ENCODE results near the gene USP37.
A peak's percentile ranks its signal among the peaks of the same experiment; 100 is the strongest.

USP37 gene

GRCh38 chr2:218569661-218570500 is 1.7 kb upstream of the USP37 start:
- H3K4me3 ChIP-seq (ENCODE audit: low read depth, low read length): peak overlapping the region; percentile 93
- DNase-seq (ENCODE audit: low read depth, low spot score): peak; percentile 55
- TF ChIP-seq, protein P1, sequence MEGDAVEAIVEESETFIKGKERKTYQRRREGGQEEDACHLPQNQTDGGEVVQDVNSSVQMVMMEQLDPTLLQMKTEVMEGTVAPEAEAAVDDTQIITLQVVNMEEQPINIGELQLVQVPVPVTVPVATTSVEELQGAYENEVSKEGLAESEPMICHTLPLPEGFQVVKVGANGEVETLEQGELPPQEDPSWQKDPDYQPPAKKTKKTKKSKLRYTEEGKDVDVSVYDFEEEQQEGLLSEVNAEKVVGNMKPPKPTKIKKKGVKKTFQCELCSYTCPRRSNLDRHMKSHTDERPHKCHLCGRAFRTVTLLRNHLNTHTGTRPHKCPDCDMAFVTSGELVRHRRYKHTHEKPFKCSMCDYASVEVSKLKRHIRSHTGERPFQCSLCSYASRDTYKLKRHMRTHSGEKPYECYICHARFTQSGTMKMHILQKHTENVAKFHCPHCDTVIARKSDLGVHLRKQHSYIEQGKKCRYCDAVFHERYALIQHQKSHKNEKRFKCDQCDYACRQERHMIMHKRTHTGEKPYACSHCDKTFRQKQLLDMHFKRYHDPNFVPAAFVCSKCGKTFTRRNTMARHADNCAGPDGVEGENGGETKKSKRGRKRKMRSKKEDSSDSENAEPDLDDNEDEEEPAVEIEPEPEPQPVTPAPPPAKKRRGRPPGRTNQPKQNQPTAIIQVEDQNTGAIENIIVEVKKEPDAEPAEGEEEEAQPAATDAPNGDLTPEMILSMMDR (IDR thresholded peaks at IDR 0.05; ENCODE audit: low read depth, low read length): no peak
- in situ Hi-C loops (cut with HindIII; ENCODE audit: low sequenced_read_pairs): no loop called here

DNA sequence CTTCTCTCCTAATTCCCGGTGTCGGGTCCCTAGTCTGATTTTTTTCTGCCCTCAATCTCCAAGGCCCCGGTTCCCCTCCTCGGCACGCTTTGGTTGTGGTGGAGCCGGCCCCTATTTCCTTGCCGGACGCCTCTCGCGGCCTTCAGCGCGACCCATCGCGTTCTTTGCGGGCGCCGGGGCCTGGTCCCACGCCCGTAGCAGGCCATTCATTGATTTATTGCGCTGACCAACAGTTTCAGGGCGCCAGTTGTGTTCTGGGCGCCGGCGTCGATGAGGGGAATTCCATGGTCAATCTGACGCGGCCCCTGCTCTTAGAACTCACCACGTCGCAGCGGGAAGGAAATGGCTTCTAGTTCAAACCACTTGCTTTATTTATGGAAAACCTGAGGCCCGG is 884 bp upstream of the USP37 start:
- DNase-seq (ENCODE audit: low read depth, low spot score): peak; percentile 83
- TF ChIP-seq, protein P1 (IDR thresholded peaks at IDR 0.05; ENCODE audit: low read depth, low read length): no peak
- H3K4me3 ChIP-seq (ENCODE audit: low read depth, low read length): peak overlapping the region; percentile 93
- in situ Hi-C loops (cut with HindIII; ENCODE audit: low sequenced_read_pairs): no loop called here

DNA sequence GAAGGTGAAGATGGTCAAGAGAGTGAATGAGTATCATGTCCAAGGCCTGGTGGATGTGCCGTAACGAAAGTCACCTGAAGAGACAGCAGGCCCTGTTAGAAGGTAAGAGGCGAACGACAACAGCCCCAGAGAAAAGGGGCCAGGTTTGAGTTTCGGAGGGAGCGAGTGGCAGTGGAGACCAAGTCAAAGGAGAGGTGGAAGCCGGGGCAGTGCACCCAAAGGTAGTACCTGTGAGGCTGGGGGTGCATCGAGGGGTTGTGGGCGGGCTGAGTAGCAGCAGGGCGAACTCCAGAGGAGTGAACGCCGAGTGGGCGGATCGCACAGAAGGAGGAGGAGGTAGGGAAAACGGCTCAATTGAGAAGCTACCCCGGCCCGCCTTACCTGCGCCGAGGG is 358 bp downstream of the USP37 start:
- TF ChIP-seq, protein P1 (IDR thresholded peaks at IDR 0.05; ENCODE audit: low read depth, low read length): no peak
- DNase-seq (ENCODE audit: low read depth, low spot score): no peak
- H3K4me3 ChIP-seq (ENCODE audit: low read depth, low read length): peak overlapping the region; percentile 93
- in situ Hi-C loops (cut with HindIII; ENCODE audit: low sequenced_read_pairs): no loop called here

- no peak for DNase-seq (ENCODE audit: low read depth, low spot score)
- TF ChIP-seq, protein P1 (IDR thresholded peaks at IDR 0.05; ENCODE audit: low read depth, low read length): no peak
- H3K4me3 ChIP-seq (ENCODE audit: low read depth, low read length): no peak overlapping the region
- in situ Hi-C loops (cut with HindIII; ENCODE audit: low sequenced_read_pairs): no loop called here
These were observed 1.9 kb downstream of the USP37 start for GRCh38 chr2:218566296-218566695.

DNA sequence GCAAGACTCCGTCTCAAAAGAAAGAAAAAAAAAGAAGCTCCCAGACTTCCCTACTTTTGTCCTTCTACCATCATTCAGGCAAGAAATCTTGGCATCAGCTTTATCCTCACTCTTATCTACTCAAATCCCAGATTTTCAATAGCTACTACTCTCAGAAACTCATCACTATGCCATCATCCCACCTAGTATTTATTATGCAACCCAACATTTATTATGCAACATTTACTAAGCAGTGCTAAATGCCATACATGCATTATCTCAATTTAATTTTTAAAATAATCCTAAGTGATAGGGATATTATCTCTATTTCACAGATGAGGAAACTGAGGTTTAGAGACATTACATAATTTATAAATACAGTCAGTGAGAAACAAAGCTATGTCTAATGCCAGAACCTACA is 4.1 kb downstream of the USP37 start:
- no peak overlapping the region for H3K4me3 ChIP-seq (ENCODE audit: low read depth, low read length)
- TF ChIP-seq, protein P1 (IDR thresholded peaks at IDR 0.05; ENCODE audit: low read depth, low read length): no peak
- in situ Hi-C loops (cut with HindIII; ENCODE audit: low sequenced_read_pairs): no loop called here
- no peak for DNase-seq (ENCODE audit: low read depth, low spot score)

DNA sequence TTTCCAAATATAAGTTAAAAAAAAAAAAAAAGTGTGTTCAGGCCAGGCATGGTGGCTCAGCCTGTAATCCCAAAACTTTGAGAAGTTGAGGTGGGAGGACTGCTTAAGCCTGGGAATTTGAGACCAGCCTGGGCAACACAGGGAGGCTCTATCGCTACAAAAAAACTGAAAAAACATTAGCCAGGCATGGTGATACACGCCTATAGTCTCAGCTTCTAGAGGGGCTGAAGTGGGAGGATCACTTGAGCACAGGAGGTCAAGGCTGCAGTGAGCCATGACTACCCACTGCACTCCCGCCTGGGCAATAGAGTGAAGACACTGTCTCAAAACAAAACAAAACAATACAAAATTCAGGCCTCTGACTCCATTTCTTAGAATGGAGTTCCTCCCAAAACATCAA is 9.2 kb downstream of the USP37 start:
- TF ChIP-seq, protein P1 (IDR thresholded peaks at IDR 0.05; ENCODE audit: low read depth, low read length): no peak
- in situ Hi-C loops (cut with HindIII; ENCODE audit: low sequenced_read_pairs): no loop called here
- no peak overlapping the region for H3K4me3 ChIP-seq (ENCODE audit: low read depth, low read length)
- no peak for DNase-seq (ENCODE audit: low read depth, low spot score)
